22Rv1 (cell line): ENCODE measurements around the gene GABRG3.

Source experiments
- ZFX ChIP-seq: fragments of 450-650 bp; IDR thresholded peaks from 2 replicates; pipeline ENCODE4 v1.6.1; 2017; ENCODE audit warnings: antibody characterized with exemption, borderline replicate concordance
- TF ChIP-seq, protein P1 (sequence below): fragments of 450-650 bp; IDR thresholded peaks from 2 replicates; pipeline ENCODE4 v1.5.1; 2017; ENCODE audit warnings: mild to moderate bottlenecking

DNA sequence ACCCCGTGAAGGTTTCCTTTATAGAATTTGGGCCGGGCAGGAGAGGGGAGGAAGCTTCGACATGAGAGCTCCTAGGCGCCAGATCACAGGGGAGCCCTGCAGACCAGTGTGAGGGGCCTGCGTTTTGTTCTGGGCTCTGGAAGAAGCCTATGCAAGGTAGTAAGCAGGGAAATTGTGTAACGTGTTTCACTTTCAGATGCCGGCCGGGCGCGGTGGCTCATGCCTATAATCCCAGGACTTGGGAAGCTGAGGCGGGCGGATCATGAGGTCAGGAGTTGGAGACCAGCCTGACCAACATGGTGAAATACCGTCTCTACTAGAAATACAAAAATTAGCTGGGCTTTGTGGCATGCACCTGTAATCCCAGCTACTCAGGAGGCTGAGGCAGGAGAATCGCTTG is 65.2 kb downstream of the GABRG3 start:
- TF ChIP-seq, protein P1, sequence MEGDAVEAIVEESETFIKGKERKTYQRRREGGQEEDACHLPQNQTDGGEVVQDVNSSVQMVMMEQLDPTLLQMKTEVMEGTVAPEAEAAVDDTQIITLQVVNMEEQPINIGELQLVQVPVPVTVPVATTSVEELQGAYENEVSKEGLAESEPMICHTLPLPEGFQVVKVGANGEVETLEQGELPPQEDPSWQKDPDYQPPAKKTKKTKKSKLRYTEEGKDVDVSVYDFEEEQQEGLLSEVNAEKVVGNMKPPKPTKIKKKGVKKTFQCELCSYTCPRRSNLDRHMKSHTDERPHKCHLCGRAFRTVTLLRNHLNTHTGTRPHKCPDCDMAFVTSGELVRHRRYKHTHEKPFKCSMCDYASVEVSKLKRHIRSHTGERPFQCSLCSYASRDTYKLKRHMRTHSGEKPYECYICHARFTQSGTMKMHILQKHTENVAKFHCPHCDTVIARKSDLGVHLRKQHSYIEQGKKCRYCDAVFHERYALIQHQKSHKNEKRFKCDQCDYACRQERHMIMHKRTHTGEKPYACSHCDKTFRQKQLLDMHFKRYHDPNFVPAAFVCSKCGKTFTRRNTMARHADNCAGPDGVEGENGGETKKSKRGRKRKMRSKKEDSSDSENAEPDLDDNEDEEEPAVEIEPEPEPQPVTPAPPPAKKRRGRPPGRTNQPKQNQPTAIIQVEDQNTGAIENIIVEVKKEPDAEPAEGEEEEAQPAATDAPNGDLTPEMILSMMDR = no peak
- no peak for TF ChIP-seq ZFX
